B cell (primary cell): Measurements from ENCODE around the gene KHK. TPM values are rescaled to one million over a fixed set of nuclear protein-coding genes. Genes with fewer than 3 reads are reported as not detected.

Experiments used
- ATAC-seq: fragments of 200-7000 bp; cut with Tn5 transposase; one replicate; pipeline ENCODE4 v1.10.0; 2021; ENCODE audit warnings: low read depth, mild to moderate bottlenecking, moderate number of reproducible peaks, moderate library complexity
- CTCF ChIA-PET: fragments of 350-600 bp; sonication (Branson Sonifier 250); formaldehyde crosslinking; loops from one replicate; lab custom pipeline; 2021; ENCODE audit warnings: antibody characterized with exemption, inconsistent platforms; lab: Charles Lee
- POLR2A ChIA-PET: fragments of 350-600 bp; sonication (Branson Sonifier 250); formaldehyde crosslinking; loops from one replicate; lab custom pipeline; 2021; ENCODE audit warnings: antibody characterized with exemption; lab: Charles Lee
- DNase-seq: peaks from one replicate; pipeline ENCODE4 v3.0.0; 2013
- H2AFZ ChIP-seq: 2 replicates; pipeline ENCODE4 v1.6.1; 2012; ENCODE audit warnings: mild to moderate bottlenecking, low read depth, low read length; ENCODE audit not compliant: insufficient read depth, poor library complexity, severe bottlenecking
- H3K27ac ChIP-seq, 2 donors: 1 replicate in 1 of 2; 2 replicates in 1 of 2; pipeline ENCODE4 v1.5.1; 2012 to 2013; ENCODE audit warnings: low read length in 2 of 2, mild to moderate bottlenecking in 2 of 2, moderate library complexity in 1 of 2
- H3K27me3 ChIP-seq, 4 experiments: fragments of 200-600 bp in 1 of 4; sonication (generic) in 1 of 4; replicated peaks in 1 of 4; 1 replicate in 2 of 4; 2 replicates in 2 of 4; pipeline versions ENCODE4 v1.6.1 to v1.7.0; 2013 to 2016; ENCODE audit warnings: low read length in 3 of 4, mild to moderate bottlenecking in 2 of 4, mixed read lengths in 1 of 4, moderate library complexity in 1 of 4; ENCODE audit not compliant: insufficient read depth in 4 of 4, control insufficient read depth in 3 of 4; ENCODE audit errors: control extremely low read depth in 1 of 4
- H3K36me3 ChIP-seq, 2 experiments: replicated peaks in 1 of 2; 1 replicate in 1 of 2; 2 replicates in 1 of 2; pipeline versions ENCODE4 v1.6.1 to v1.7.1; 2013; ENCODE audit warnings: low read length in 1 of 2; ENCODE audit not compliant: insufficient read depth in 2 of 2, control insufficient read depth in 1 of 2; ENCODE audit errors: control extremely low read depth in 1 of 2, extremely low read depth in 1 of 2
- H3K4me1 ChIP-seq, 2 donors: fragments of 200-600 bp in 1 of 2; sonication (generic) in 1 of 2; 1 replicate in 1 of 2; 2 replicates in 1 of 2; pipeline versions ENCODE4 v1.5.1 to v1.6.1; 2013 to 2017; ENCODE audit warnings: low read length in 2 of 2; ENCODE audit not compliant: control insufficient read depth in 2 of 2, insufficient read depth in 2 of 2
- H3K4me2 ChIP-seq: replicated peaks from 2 replicates; pipeline ENCODE3; 2012; ENCODE audit warnings: mild to moderate bottlenecking, low read depth, low read length; ENCODE audit not compliant: poor library complexity, severe bottlenecking
- H3K4me3 ChIP-seq, 5 experiments: fragments of 200-600 bp in 1 of 5; sonication (generic) in 1 of 5; 1 replicate in 3 of 5; 2 replicates in 2 of 5; pipeline versions ENCODE4 v1.5.1 to v1.7.0; 2011 to 2016; ENCODE audit warnings: low read length in 4 of 5, mild to moderate bottlenecking in 4 of 5, low read depth in 2 of 5, control low read depth in 1 of 5, moderate library complexity in 1 of 5; ENCODE audit not compliant: insufficient read depth in 1 of 5; ENCODE audit errors: control extremely low read depth in 1 of 5, extremely low read depth in 1 of 5
- H3K79me2 ChIP-seq: fragments of 200-600 bp; sonication (generic); one replicate; pipeline ENCODE4 v1.6.0; 2016; ENCODE audit warnings: low read length; ENCODE audit not compliant: control insufficient read depth, insufficient read depth
- H3K9ac ChIP-seq: fragments of 200-600 bp; sonication (generic); 2 replicates; pipeline ENCODE4 v1.6.1; 2017; ENCODE audit warnings: mild to moderate bottlenecking, low read length, moderate library complexity
- H3K9me3 ChIP-seq, 3 donors: one replicate each; pipeline versions ENCODE4 v1.6.1 to v1.7.1; 2013; ENCODE audit warnings: low read length in 2 of 3; ENCODE audit not compliant: control insufficient read depth in 2 of 3, insufficient read depth in 1 of 3; ENCODE audit errors: control extremely low read depth in 1 of 3
- H4K20me1 ChIP-seq: 2 replicates; pipeline ENCODE4 v1.6.0; 2012; ENCODE audit warnings: mild to moderate bottlenecking, low read length; ENCODE audit not compliant: insufficient read depth, control insufficient read depth, poor library complexity, severe bottlenecking
- H3K27ac Mint-ChIP-seq: one replicate; pipeline ENCODE4 v1.8.0; 2021; ENCODE audit warnings: mixed read lengths
- H3K27me3 Mint-ChIP-seq: one replicate; pipeline ENCODE4 v1.8.0; 2021; ENCODE audit warnings: mixed read lengths
- H3K4me1 Mint-ChIP-seq: one replicate; pipeline ENCODE4 v1.8.0; 2021; ENCODE audit warnings: mixed read lengths
- H3K4me3 Mint-ChIP-seq: one replicate; pipeline ENCODE4 v1.8.0; 2021; ENCODE audit warnings: mixed read lengths
- H3K9me3 Mint-ChIP-seq: one replicate; pipeline ENCODE4 v1.8.0; 2022; ENCODE audit warnings: mixed read lengths; ENCODE audit not compliant: insufficient read depth
- CTCF ChIP-seq: fragments of 200-600 bp; IDR thresholded peaks from one replicate; pipeline ENCODE4 v1.8.0; 2022; ENCODE audit warnings: antibody characterized with exemption, mild to moderate bottlenecking
- EZH2 ChIP-seq: IDR thresholded peaks from 2 replicates; pipeline ENCODE4 v1.6.1; 2012; ENCODE audit warnings: borderline replicate concordance, low read depth, mild to moderate bottlenecking, moderate library complexity, low read length; ENCODE audit not compliant: insufficient read depth, poor library complexity, severe bottlenecking
- WGBS: methylation state at CpG from one replicate; pipeline ENCODE4 v1.1.5; 2013; ENCODE audit warnings: missing lambda C conversion rate; ENCODE audit not compliant: insufficient coverage; 5-methylcytosine and 5-hydroxymethylcytosine counted together
- intact Hi-C: fragments of 100-400 bp; cut with micrococcal nuclease; formaldehyde crosslinking; loops from one replicate; pipeline ENCODE4 v1.10.0; 2022
- polyA plus RNA-seq: library from polyadenylated mRNA; depleted of rRNA; stranded (reverse); fragments of >200 nt; gene quantifications from 2 replicates; pipeline ENCODE4 v1.2.3, GENCODE V29; 2012
- total RNA-seq, 2 donors: library from RNA; stranded (reverse); fragments of 120-200 nt in 1 of 2; gene quantifications; 1 replicate in 1 of 2; 2 replicates in 1 of 2; pipeline versions ENCODE4 v1.2.3 to v1.2.4, GENCODE V29; 2013 to 2022

Gene KHK
- total and polyA plus RNA-seq, 2 donors (not counting 1 experiment from before 2014, with no cell fraction given) = 3.3 to 4.0 TPM

GRCh38 chr2:27136751-27137150 is 50.2 kb downstream of the KHK start:
- no peak for TF ChIP-seq CTCF
- TF ChIP-seq EZH2 = no peak
- no peaks in the 10 kb centered on the region for H3K9me3 Mint-ChIP-seq
- H3K27me3 Mint-ChIP-seq = no peaks in the 10 kb centered on the region
- Histone ChIP-seq H4K20me1 (peaks cover 5% of the 10 kb centered on the region), H3K9ac (no peak overlapping the region), H3K79me2 (peaks cover 12% of the 10 kb centered on the region), H3K27ac (no peak overlapping the region), H3K27me3 (no peaks in the 10 kb centered on the region), H3K4me2 (no peak overlapping the region), H3K4me3 (no peak overlapping the region), H3K9me3 (no peaks in the 10 kb centered on the region), H3K36me3 (peaks cover 0 to 12% of the 10 kb centered on the region in 2 experiments), H2AFZ (no peak overlapping the region), H3K4me1 (peaks cover 17 to 25% of the 10 kb centered on the region in 2 donors)
- H3K4me3 Mint-ChIP-seq = no peak overlapping the region
- no peak for ATAC-seq
- POLR2A ChIA-PET = interaction anchor here (0.7 kb wide), 1 partner anchor 12 kb away, joined by 3 read pairs; the partner anchor contains the start of gene TCF23
- intact Hi-C loops = no loop called here
- peaks cover 23% of the 10 kb centered on the region for H3K4me1 Mint-ChIP-seq
- no peak for DNase-seq
- CTCF ChIA-PET = no interaction called here
- 100% methylated on average over 6 of the region's 7 CpGs for whole genome bisulfite sequencing
- no peak overlapping the region for H3K27ac Mint-ChIP-seq

GRCh38 chr2:27137322-27137935 is 50.9 kb downstream of the KHK start:
- peaks cover 0 to 4% (median 0%) of the 10 kb centered on the region in 4 experiments for H3K27me3 ChIP-seq
- H3K27ac Mint-ChIP-seq = no peak overlapping the region
- DNase-seq = no peak
- H3K4me2 ChIP-seq = no peak overlapping the region
- H3K4me1 ChIP-seq = peaks cover 17 to 25% of the 10 kb centered on the region in 2 donors
- H4K20me1 ChIP-seq = peaks cover 5% of the 10 kb centered on the region
- H3K9ac ChIP-seq = no peak overlapping the region
- H3K4me3 ChIP-seq = no peak overlapping the region
- peaks cover 3% of the 10 kb centered on the region for H3K27me3 Mint-ChIP-seq
- ATAC-seq = no peak
- H3K4me1 Mint-ChIP-seq = peaks cover 23% of the 10 kb centered on the region
- no peak overlapping the region for H3K4me3 Mint-ChIP-seq
- 95% methylated on average over 21 of the region's 21 CpGs for WGBS
- TF ChIP-seq EZH2 = no peak
- TF ChIP-seq CTCF = no peak
- no peak overlapping the region for H3K27ac ChIP-seq
- no peak overlapping the region for H2AFZ ChIP-seq
- peaks cover 12% of the 10 kb centered on the region for H3K79me2 ChIP-seq
- peaks cover 0 to 6% of the 10 kb centered on the region in 2 experiments for H3K36me3 ChIP-seq
- H3K9me3 ChIP-seq = no peaks in the 10 kb centered on the region
- no peaks in the 10 kb centered on the region for H3K9me3 Mint-ChIP-seq
- intact Hi-C loops = no loop called here
- CTCF ChIA-PET = no interaction called here
- POLR2A ChIA-PET = no interaction called here
